Heart right ventricle (tissue), 16 donors: ENCODE measurements around the gene CES3. TPM values are rescaled to one million over a fixed set of nuclear protein-coding genes. Genes with fewer than 3 reads are reported as not detected.
A peak's percentile ranks its signal among the peaks of the same experiment; 100 is the strongest.

Experiments
- ATAC-seq, 8 donors: fragments of 200-7000 bp; cut with Tn5 transposase; one replicate each; pipeline ENCODE4 v1.9.1; 2020; ENCODE audit warnings: mild to moderate bottlenecking in 8 of 8, moderate library complexity in 8 of 8, moderate number of reproducible peaks in 1 of 8
- DNase-seq, 2 donors: peaks; one replicate each; pipeline ENCODE4 v3.0.0-alpha.2; 2020
- H3K27ac ChIP-seq, 10 donors: fragments of 200-600 bp; sonication (generic) in 2 of 10; one replicate each; pipeline versions ENCODE4 v1.5.0 to v1.8.0; 2020 to 2022; ENCODE audit warnings: mild to moderate bottlenecking in 3 of 10
- H3K27me3 ChIP-seq, 7 donors: fragments of 200-600 bp; one replicate each; pipeline ENCODE4 v1.8.0; 2021 to 2022; ENCODE audit warnings: mild to moderate bottlenecking in 2 of 7
- H3K36me3 ChIP-seq, 9 donors: fragments of 200-600 bp; sonication (generic) in 1 of 9; one replicate each; pipeline versions ENCODE4 v1.5.0 to v1.8.0; 2020 to 2022; ENCODE audit warnings: mild to moderate bottlenecking in 2 of 9
- H3K4me1 ChIP-seq, 9 donors: fragments of 200-600 bp; sonication (generic) in 1 of 9; one replicate each; pipeline versions ENCODE4 v1.5.0 to v1.8.0; 2020 to 2022; ENCODE audit warnings: mild to moderate bottlenecking in 4 of 9
- H3K4me3 ChIP-seq, 10 donors: fragments of 200-600 bp; sonication (generic) in 2 of 10; one replicate each; pipeline versions ENCODE4 v1.5.0 to v1.8.0; 2020 to 2022; ENCODE audit warnings: mild to moderate bottlenecking in 7 of 10, moderate library complexity in 2 of 10
- H3K9me3 ChIP-seq, 11 donors: fragments of 200-600 bp in 10 of 11; sonication (generic) in 2 of 11; one replicate each; pipeline versions ENCODE4 v1.5.0 to v1.8.0; 2013 to 2022; ENCODE audit warnings: mild to moderate bottlenecking in 2 of 11, control low read depth in 1 of 11, moderate library complexity in 1 of 11
- WGBS, 2 donors: extraction: QIAGEN DNeasy Blood & Tissue Kit; methylation state at CpG; one replicate each; pipeline ENCODE4 v1.1.7; 2013; ENCODE audit warnings: inconsistent platforms in 1 of 2; 5-methylcytosine and 5-hydroxymethylcytosine counted together
- intact Hi-C, 10 donors: fragments of 100-400 bp; cut with DNase I; formaldehyde crosslinking; loops; one replicate each; pipeline versions ENCODE4 v1.11.1 to v1.14.2; 2022
- polyA plus RNA-seq, 2 donors: library from polyadenylated mRNA; stranded (reverse); fragments of 200-250 nt; gene quantifications; one replicate each; pipeline ENCODE4 v1.2.3, GENCODE V29; 2013
- total RNA-seq, 10 donors: library from RNA; stranded (reverse); fragmentation: NEBNext Ultra II Directional in 3 of 10; extraction: Animal tissue kit (Norgen Biotek cat#: 25700) in 3 of 10; gene quantifications; one replicate each; pipeline versions ENCODE4 v1.2.1 to v1.2.4, GENCODE V29; 2021 to 2023
- TF ChIP-seq, protein P1 (sequence below), 9 donors: fragments of 200-600 bp; sonication (generic) in 2 of 9; IDR thresholded peaks; one replicate each; pipeline versions ENCODE4 v1.5.0 to v1.8.0; 2021 to 2022; ENCODE audit warnings: antibody characterized with exemption in 9 of 9, mild to moderate bottlenecking in 5 of 9, moderate library complexity in 1 of 9
- donor health status: Arrhythmogenic right ventricular cardiomyopathy.
- donor health status: ischemic (EF 13 %, LVEDD 7.1; RV severe dilation, severe dysfunction).
- donor health status: healthy with polysubstance abuse.
- donor health status: DM: no; HTN: yes; CAD: no.
- donor health status: DM: no; HTN: no; CAD: no.
- donor health status: ischemic (EF 25% LVEDD 6.9; RV normal size, moderate dysfunction).
- donor health status: ischemic (EF 25% LVEDD 5.7; RV mildly dilated, moderate dysfunction).
- donor health status: healthy.
- donor health status: DM: yes; HTN: yes; CAD: no.
- donor health status: Ischemic cardiomyopathy.
- donor health status: ischemic (EF 35%, LVEDD 5.7; RV mildly dilated, moderate dysfunction).
- donor health status: nonischemic (EF 11% LVEDD 7.7; RV severe dilation, severe dysfunction).
- donor health status: DM: yes; HTN: yes; CAD: no.
- donor health status: PGD.
- donor health status: ischemic (EF 29% LVEDD 5.4; RV normal size, mild dysfunction).
- donor health status: nonischemic (EF 23%, LVEDD 6.1; RV moderate dilation, normal function).

Gene CES3
- total and polyA plus RNA-seq, 12 donors, result 0.07 to 2.8 (median 1.1) TPM

DNA sequence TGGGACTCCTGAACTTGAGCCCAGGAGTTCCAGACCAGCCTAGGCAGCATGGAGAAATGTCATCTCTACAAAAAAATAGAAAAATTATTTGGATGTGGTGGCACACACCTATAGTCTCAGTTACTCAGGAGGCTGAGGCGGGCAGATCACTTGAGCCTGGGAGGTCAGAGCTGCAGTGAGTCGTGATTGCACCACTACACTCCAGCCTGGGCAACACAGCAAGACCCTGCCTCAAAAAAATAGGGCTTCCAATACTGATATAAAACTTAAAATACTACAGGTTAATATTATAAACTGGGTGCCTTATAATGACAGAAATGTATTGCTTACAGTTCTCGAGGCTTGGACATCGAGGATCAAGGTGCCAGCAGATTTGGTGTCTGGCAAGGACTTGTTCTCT, 15.1 kb upstream of the CES3 start:
- DNase-seq (no peak), ATAC-seq (no peak)
- H3K27ac ChIP-seq, result peak overlapping the region in 1 of 10 donors; percentile 36
- TF ChIP-seq, protein P1, sequence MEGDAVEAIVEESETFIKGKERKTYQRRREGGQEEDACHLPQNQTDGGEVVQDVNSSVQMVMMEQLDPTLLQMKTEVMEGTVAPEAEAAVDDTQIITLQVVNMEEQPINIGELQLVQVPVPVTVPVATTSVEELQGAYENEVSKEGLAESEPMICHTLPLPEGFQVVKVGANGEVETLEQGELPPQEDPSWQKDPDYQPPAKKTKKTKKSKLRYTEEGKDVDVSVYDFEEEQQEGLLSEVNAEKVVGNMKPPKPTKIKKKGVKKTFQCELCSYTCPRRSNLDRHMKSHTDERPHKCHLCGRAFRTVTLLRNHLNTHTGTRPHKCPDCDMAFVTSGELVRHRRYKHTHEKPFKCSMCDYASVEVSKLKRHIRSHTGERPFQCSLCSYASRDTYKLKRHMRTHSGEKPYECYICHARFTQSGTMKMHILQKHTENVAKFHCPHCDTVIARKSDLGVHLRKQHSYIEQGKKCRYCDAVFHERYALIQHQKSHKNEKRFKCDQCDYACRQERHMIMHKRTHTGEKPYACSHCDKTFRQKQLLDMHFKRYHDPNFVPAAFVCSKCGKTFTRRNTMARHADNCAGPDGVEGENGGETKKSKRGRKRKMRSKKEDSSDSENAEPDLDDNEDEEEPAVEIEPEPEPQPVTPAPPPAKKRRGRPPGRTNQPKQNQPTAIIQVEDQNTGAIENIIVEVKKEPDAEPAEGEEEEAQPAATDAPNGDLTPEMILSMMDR (IDR thresholded peaks at IDR 0.05), result no peak
- H3K9me3 ChIP-seq, result no peaks in the 10 kb centered on the region
- intact Hi-C loops, result loop anchor here in 2 of 10 donors (5.0 kb wide), 1 partner anchor 49 kb away; no protein-coding TSS in a partner anchor
- no peak overlapping the region for H3K4me3 ChIP-seq
- WGBS, 2 donors, result 81 to 95% methylated on average over 4 of the region's 4 CpGs
- peaks cover 0 to 28% (median 6%) of the 10 kb centered on the region in 7 donors for H3K27me3 ChIP-seq
- peaks cover 0 to 34% (median 21%) of the 10 kb centered on the region in 9 donors for H3K36me3 ChIP-seq
- peaks cover 0 to 26% (median 19%) of the 10 kb centered on the region in 9 donors for H3K4me1 ChIP-seq

DNA sequence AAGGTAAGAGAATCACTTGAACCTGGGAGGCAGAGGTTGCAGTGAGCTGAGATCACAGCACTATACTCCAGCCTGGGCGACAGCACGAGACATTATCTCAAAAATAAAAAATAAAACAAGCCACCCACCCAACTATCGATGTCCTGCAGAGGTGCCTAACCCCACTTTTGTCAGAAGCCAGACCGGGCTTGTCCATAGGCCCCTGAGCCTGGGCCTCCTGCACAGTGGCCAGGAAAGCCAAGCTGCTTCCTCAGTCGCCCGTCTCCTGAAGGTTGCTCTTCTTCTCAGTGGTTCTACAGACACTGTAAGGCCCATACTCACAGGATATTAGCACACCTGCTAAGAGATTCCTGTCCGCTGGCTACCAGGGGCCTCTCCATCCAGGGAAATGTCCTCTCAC, 14.5 kb upstream of the CES3 start:
- no peak overlapping the region for H3K27ac ChIP-seq
- 73 to 78% methylated on average over 7 of the region's 7 CpGs for WGBS, 2 donors
- no peak for DNase-seq
- peaks cover 0 to 5% (median 0%) of the 10 kb centered on the region in 11 donors for H3K9me3 ChIP-seq
- no peak overlapping the region for H3K4me3 ChIP-seq
- peak in 1 of 8 donors; percentile 14 for ATAC-seq
- H3K27me3 ChIP-seq, result peaks cover 0 to 34% (median 11%) of the 10 kb centered on the region in 7 donors
- intact Hi-C loops, result loop anchor here in 2 of 10 donors (5.0 kb wide), 1 partner anchor 49 kb away; no protein-coding TSS in a partner anchor
- TF ChIP-seq, protein P1 (IDR thresholded peaks at IDR 0.05), result no peak
- peaks cover 0 to 27% (median 15%) of the 10 kb centered on the region in 9 donors for H3K36me3 ChIP-seq
- H3K4me1 ChIP-seq, result peaks cover 0 to 26% (median 16%) of the 10 kb centered on the region in 9 donors

DNA sequence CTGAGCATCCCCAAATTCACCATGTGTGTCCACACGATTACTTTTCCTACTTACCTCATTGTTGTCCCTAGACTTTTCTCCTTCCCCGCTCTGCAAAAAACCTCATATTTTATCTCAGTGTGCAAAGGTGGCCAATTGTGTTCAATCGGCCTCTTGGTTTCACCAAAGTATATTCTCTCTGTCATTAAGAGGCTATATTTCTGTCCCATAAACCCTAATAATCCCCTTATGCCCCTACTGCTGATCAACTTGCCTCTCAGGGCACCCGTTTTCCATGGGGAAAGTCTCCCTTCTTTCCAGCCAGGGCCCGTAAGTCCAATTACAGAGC, 14.1 kb upstream of the CES3 start:
- peaks cover 0 to 38% (median 12%) of the 10 kb centered on the region in 7 donors for H3K27me3 ChIP-seq
- peaks cover 0 to 26% (median 16%) of the 10 kb centered on the region in 9 donors for H3K4me1 ChIP-seq
- intact Hi-C loops, result loop anchor here in 2 of 10 donors (5.0 kb wide), 1 partner anchor 50 kb away; no protein-coding TSS in a partner anchor
- H3K36me3 ChIP-seq, result peaks cover 0 to 24% (median 11%) of the 10 kb centered on the region in 9 donors
- H3K27ac ChIP-seq, result no peak overlapping the region
- peaks cover 0 to 6% (median 0%) of the 10 kb centered on the region in 11 donors for H3K9me3 ChIP-seq
- ATAC-seq (no peak), DNase-seq (no peak)
- TF ChIP-seq, protein P1 (IDR thresholded peaks at IDR 0.05), result no peak
- WGBS, 2 donors, result 37 to 47% methylated on average over 5 of the region's 5 CpGs
- H3K4me3 ChIP-seq, result peak overlapping the region in 2 of 10 donors; percentile 59 to 74

DNA sequence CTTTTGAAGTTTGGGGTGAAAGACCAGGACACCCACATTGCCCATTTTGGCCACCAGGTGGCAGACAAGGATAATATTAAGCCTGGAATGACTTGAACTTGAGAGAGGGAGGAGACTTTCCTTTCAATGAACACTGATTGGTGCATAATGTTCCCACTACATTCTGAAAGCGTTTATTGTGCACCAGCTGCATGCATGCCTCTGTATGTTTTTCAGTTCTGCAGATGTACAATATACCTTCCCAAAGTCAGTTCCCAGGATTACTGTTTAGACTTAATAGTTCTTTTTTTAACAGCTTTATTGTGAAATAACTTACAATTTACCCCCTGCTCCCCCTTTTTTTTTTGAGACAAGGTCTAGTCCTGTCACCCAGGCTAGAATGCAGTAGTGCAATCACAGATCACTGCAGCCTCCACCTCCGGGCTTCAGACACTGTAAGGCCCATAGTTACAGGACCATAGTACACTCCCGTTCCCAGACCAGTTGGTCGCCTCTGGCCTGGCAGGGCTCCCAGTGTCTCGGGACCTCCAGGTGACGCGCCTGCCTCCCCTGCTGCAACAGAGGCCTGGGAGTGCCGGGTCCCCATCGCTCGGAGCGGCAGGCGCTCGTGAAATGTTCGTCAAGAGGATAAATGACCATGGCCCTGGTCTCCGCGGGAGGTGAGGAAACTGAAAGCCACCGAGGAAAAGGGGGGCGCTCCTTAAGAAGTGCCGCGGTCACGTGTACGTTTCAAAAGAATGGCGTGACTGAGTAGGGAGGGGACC, 13.6 kb upstream of the CES3 start:
- 0% methylated on average over 21 to 22 of the region's 23 CpGs for WGBS, 2 donors
- peak overlapping the region in 1 of 10 donors; percentile 20 for H3K27ac ChIP-seq
- peaks cover 0 to 18% (median 6%) of the 10 kb centered on the region in 9 donors for H3K36me3 ChIP-seq
- H3K4me3 ChIP-seq, result peak overlapping the region; percentile 16 to 74 (median 56)
- peaks cover 0 to 43% (median 12%) of the 10 kb centered on the region in 7 donors for H3K27me3 ChIP-seq
- intact Hi-C loops, result loop anchor here in 2 of 10 donors (5.0 kb wide), 1 partner anchor 50 kb away; no protein-coding TSS in a partner anchor
- peak; percentile 37 to 81 (median 76) for ATAC-seq
- peak; percentile 74 to 80 for DNase-seq
- H3K9me3 ChIP-seq, result peaks cover 0 to 6% (median 0%) of the 10 kb centered on the region in 11 donors
- TF ChIP-seq, protein P1 (IDR thresholded peaks at IDR 0.05), result peak; percentile 65 to 91 (median 90)
- H3K4me1 ChIP-seq, result peaks cover 0 to 26% (median 16%) of the 10 kb centered on the region in 9 donors
